NCI-H187 treated with DMSO at 0.1 percent for 48 hours (cell line): ENCODE measurements around the gene GNAT2.

Source experiments
- DNase-seq: peaks from one replicate; lab custom pipeline; 2025; lab: John Stamatoyannopoulos, UW

GNAT2 gene

DNA sequence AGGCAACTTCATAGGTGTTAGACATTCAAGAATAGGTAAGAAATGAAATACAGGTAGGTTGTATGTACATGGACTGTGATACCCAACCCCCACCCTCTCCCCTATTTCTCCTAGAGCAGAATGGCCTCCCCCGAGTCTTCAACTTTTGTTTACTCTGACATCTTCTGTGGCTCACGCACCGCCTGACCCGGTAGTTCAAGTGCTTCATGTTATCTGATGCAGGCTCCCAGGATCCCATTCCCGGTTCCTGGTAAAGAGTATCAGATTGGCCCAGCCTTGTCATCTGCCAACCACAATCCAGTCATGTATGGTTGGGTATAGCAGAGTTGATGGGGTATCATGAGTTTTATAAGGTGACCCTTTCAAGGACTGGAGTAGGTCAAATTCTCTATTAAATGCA lies 61.9 kb downstream of the GNAT2 start:
- DNase-seq = no peak

DNA sequence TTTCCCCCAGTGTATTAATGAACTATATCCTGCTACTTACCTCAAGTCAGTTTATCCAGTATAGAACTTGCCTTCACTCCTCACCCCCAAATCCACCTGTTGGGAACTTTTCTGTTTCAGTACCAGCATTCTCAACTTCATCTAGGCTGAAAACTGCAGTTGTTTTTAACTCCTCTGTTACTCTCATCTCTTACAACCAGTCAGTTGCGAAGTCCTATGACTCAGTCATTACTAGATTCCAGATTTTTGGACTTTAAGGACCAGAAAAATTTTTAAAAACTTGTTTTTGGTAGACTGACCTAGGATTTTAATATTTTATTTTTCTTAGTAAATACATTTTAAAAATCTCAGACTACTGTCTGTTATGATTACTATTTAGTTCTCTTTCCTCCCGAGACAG lies 62.9 kb downstream of the GNAT2 start:
- no peak for DNase-seq
